HTERT RPE-1 (cell line): ENCODE results near the gene ITSN1.
"Not testable (repeated sequence)": the region's sequence is repeated elsewhere in the genome, so short reads cannot be mapped to it uniquely, and the experiment has no call there.

ENCODE experiments used
- in situ Hi-C: fragments of 300-500 bp; cut with MboI; formaldehyde crosslinking; loops from 4 replicates; pipeline ENCODE4 v1.14.3; 2020; ENCODE audit warnings: low sequenced_read_pairs

ITSN1 gene

DNA sequence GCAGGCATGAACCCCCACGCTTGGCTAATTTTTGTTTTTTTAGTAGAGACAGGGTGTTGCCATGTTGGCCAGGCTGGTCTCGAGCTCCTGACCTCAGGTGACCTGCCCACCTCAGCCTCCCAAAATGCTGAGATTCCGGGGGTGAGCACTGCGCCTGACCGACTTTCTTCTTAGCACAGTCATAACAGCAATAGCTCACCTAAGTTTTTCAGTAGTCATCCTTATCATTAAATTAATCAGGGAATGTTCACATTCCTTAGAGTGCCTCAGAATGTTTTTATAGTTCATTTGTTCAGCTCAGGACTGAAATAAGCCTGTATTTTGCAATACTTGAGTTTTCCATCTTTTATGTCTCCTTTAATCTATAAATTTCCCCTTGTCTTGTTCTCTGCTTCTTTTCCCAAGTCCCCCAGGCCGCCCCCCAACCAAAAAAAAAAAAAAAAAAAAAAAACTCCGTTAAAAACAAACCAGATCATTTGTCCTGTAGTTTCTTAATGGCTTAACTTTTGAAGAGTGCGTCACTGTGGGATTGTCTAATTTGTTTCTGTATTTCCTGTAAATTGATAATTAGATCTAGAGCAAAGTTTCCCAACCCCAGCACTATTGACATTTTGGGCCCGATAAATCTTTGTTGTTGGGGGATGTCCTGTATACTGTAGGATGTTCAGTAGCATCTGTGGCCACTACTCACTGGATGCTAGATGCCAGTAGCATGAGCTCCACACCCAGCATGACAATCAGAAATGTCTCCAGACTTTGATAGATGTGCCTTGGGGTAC lies 120.7 kb downstream of the ITSN1 start:
- in situ Hi-C loops = no loop called here

- in situ Hi-C loops = no loop called here
Measured at GRCh38 chr21:33763582-33763899, 121.2 kb downstream of the ITSN1 start.

GRCh38 chr21:33767236-33767635 lies 124.9 kb downstream of the ITSN1 start:
- in situ Hi-C loops = no loop called here

DNA sequence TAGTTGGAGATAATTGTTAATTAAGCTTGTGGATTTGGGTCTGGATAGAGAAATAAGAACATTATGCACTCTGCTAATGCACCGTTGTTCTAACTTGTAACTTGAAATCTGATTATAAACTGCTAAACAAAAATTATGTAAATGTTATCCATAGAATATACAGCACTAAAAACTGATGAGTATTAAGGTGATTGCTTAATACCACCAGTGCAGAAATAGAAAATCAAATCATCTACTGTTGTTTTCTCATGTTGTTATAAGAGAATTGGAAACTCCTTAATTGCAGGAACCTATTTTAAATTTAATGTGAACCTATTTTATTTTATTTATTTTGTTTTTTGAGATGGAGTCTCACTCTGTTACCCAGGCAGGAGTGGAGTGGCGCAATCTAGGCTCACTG lies 125.7 kb downstream of the ITSN1 start:
- in situ Hi-C loops = no loop called here

GRCh38 chr21:33769057-33769456 lies 126.8 kb downstream of the ITSN1 start:
- in situ Hi-C loops = no loop called here

DNA sequence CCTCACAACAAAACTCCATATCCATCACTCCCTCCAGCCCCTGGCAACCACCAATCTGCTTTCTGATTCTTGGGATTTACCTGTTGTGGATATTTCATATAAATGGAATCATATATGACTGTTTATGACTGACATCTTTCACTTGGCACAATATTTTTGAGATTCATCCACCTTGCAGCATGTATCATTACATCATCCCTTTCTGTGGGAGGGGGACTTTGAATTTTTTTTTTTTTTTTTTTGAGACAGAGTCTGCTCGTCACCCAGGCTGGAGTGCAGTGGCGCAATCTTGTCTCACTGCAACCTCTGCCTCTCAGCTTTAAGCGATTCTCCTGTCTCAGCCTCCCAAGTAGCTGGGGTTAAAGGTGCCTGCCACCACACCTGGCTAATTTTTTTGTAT lies 128.2 kb downstream of the ITSN1 start:
- in situ Hi-C loops = no loop called here

DNA sequence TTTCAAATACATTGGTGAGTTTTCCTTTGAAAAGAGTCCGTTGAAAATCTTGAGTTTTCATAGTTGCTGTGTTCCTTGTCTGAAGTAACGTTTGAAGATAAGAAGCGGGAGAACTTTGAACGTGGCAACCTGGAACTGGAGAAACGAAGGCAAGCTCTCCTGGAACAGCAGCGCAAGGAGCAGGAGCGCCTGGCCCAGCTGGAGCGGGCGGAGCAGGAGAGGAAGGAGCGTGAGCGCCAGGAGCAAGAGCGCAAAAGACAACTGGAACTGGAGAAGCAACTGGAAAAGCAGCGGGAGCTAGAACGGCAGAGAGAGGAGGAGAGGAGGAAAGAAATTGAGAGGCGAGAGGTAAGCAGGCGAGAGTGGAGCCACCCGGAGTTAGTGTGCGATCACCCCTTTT lies 129.7 kb downstream of the ITSN1 start:
- in situ Hi-C loops = no loop called here

DNA sequence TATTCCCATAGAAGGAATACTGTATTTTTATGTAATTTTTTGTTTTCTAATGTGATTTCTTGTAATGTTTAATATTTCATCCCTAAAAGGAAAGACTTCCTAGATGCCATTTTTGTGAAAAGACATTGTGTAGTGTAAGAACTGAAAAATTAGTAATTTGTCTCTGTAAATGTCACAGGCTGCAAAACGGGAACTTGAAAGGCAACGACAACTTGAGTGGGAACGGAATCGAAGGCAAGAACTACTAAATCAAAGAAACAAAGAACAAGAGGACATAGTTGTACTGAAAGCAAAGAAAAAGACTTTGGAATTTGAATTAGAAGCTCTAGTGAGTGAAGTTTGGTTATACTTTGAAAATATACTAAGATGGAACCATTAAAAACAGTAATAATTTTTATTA lies 132.2 kb downstream of the ITSN1 start:
- in situ Hi-C loops = no loop called here

GRCh38 chr21:33775100-33775828 lies 133.0 kb downstream of the ITSN1 start:
- in situ Hi-C loops = no loop called here

DNA sequence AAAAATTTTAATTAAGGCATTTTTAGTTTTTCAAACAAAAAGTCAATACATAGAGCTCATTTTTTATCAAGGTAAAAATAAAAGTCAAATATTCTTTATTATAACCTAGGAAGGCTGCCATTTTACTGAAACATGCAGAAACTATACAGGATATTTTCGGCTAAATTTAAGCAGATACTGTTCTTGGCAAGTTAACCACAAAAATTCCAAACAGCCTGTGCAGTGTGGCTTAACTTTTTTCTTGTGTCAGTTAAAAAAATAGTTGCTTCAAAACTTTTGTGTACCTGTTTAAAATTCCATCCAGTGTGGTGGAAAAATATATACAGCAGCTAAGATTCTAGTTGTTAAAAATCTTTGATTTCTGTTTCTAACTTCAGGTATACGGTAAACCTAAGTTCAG lies 138.3 kb downstream of the ITSN1 start:
- in situ Hi-C loops = no loop called here

GRCh38 chr21:33781121-33781520 lies 138.8 kb downstream of the ITSN1 start:
- in situ Hi-C loops = no loop called here

- in situ Hi-C loops = no loop called here
Measured at GRCh38 chr21:33783187-33783979, 141.1 kb downstream of the ITSN1 start.

- in situ Hi-C loops = no loop called here
Measured at GRCh38 chr21:33787431-33787830, 145.1 kb downstream of the ITSN1 start.

- in situ Hi-C loops = not testable (repeated sequence)
Measured at GRCh38 chr21:33788438-33788837, 146.1 kb downstream of the ITSN1 start.

DNA sequence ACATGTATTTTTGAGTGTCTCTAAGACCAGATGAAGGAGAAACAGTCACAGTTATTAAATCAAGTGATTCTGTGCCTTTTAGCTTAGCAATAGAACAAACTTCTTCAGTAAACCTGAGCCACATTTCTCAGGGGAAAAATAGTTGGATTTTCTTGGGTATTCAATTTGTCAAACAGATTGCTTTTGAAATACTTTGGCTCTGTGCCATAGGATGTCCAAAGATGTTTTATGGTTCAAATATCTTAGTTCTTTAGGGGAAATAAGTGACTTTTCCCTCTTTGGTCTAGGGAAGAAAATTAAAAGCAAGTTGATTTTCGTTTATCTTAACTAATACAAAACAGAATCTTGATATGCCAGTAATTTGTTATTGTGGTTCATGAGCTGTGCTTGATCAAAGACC lies 147.4 kb downstream of the ITSN1 start:
- in situ Hi-C loops = no loop called here

- in situ Hi-C loops = no loop called here
Measured at GRCh38 chr21:33791073-33791472, 148.8 kb downstream of the ITSN1 start.

- in situ Hi-C loops = no loop called here
Measured at GRCh38 chr21:33794596-33794995, 152.3 kb downstream of the ITSN1 start.

GRCh38 chr21:33797565-33797964 lies 155.3 kb downstream of the ITSN1 start:
- in situ Hi-C loops = no loop called here

DNA sequence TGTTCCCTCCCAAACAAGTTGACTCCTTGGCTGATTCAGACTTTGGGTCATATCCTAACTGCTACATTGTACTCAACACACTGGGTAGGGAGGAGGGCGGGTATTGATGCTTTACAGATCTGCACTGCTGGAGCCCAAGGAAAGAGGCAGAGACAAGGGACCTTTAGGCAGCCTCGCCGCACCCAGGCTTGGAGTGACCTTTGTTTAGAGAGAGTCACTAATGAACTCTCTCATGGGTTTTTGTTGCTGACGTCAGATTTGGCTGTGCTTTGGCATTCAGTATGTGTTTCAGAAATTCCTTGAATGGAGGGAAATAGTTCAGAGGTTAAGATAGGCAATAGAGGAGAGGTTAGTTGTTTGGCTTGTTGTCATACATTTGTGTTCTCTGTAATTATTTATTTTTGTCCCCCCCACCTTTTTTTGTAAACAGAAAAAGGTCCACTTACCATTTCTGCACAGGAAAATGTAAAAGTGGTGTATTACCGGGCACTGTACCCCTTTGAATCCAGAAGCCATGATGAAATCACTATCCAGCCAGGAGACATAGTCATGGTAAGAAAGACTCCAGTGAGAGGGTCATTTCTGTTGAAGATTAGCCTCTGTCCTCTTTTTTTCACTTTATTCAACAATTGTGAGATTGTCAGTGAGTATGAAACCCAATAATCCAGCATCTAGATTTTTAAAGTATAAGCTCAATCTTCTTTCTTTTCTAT lies 157.2 kb downstream of the ITSN1 start:
- in situ Hi-C loops = no loop called here

- in situ Hi-C loops = no loop called here
Measured at GRCh38 chr21:33800753-33801423, 158.6 kb downstream of the ITSN1 start.
